ENCODE data around the gene EXOC1L. TPM values are rescaled to one million over a fixed set of nuclear protein-coding genes. Genes with fewer than 3 reads are reported as not detected.

Gene EXOC1L
- total RNA-seq, 1 experiment from 2014 or later: not detected

DNA sequence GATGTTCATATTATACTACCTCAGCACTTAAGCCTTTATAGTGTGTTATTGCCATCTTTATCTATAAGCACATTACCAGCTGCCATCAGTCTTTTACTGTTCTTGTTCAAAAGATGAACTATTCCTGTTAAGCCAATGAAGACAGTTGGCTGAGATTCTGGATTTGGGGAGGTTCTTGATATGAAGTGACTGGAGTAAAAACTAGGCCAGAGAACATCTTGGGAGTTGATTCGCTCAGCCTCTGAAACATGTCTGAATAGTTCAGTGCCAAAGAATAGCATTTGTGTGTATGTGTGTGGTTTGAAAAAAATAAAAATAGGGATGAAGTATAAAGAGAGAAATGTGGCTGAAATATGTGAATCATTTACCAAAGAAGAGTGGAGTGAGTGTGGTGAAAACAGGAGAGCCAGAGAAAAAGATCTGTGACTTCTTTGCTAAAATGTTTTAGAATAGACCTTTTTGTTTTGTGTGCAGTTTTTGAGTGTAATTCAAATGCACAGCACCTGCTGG, 49.0 kb downstream of the EXOC1L start:
- TF ChIP-seq EZH2 (IDR thresholded peaks at IDR 0.05) (no peak), SIN3A (IDR thresholded peaks at IDR 0.05; ENCODE audit: low read depth) (no peak), YY1 (IDR thresholded peaks at IDR 0.05; ENCODE audit: extremely low read depth, insufficient replicate concordance, low read depth, low read length) (no peak), FOSL1 (IDR thresholded peaks at IDR 0.05; ENCODE audit: low read depth) (no peak), CEBPB (IDR thresholded peaks at IDR 0.05; ENCODE audit: low read depth) (no peak), ZFX (IDR thresholded peaks at IDR 0.05) (no peak), POLR2A (IDR thresholded peaks at IDR 0.05; ENCODE audit: borderline replicate concordance, extremely low read depth, insufficient read depth, insufficient read length) (no peak), EGR1 (IDR thresholded peaks at IDR 0.05; ENCODE audit: low read depth) (no peak), TCF7L2 (IDR thresholded peaks at IDR 0.05; ENCODE audit: borderline replicate concordance, extremely low read depth, insufficient read depth, insufficient read length) (no peak), POLR2AphosphoS5 (IDR thresholded peaks at IDR 0.05; ENCODE audit: low read depth, low read length) (no peak), RAD21 (IDR thresholded peaks at IDR 0.05; ENCODE audit: low read depth) (no peak), JUND (IDR thresholded peaks at IDR 0.05) (no peak), SRF (IDR thresholded peaks at IDR 0.05; ENCODE audit: low read depth) (no peak), ELF1 (IDR thresholded peaks at IDR 0.05; ENCODE audit: borderline replicate concordance, low read depth) (no peak)
- TF ChIP-seq, protein P1, sequence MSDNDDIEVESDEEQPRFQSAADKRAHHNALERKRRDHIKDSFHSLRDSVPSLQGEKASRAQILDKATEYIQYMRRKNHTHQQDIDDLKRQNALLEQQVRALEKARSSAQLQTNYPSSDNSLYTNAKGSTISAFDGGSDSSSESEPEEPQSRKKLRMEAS (IDR thresholded peaks at IDR 0.05): no peak
- TF ChIP-seq, protein P2, sequence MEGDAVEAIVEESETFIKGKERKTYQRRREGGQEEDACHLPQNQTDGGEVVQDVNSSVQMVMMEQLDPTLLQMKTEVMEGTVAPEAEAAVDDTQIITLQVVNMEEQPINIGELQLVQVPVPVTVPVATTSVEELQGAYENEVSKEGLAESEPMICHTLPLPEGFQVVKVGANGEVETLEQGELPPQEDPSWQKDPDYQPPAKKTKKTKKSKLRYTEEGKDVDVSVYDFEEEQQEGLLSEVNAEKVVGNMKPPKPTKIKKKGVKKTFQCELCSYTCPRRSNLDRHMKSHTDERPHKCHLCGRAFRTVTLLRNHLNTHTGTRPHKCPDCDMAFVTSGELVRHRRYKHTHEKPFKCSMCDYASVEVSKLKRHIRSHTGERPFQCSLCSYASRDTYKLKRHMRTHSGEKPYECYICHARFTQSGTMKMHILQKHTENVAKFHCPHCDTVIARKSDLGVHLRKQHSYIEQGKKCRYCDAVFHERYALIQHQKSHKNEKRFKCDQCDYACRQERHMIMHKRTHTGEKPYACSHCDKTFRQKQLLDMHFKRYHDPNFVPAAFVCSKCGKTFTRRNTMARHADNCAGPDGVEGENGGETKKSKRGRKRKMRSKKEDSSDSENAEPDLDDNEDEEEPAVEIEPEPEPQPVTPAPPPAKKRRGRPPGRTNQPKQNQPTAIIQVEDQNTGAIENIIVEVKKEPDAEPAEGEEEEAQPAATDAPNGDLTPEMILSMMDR (IDR thresholded peaks at IDR 0.05 in 2 of 3, conservative IDR thresholded peaks at IDR 0.05 in 1 of 3; ENCODE audit: borderline replicate concordance in 1 of 3, insufficient read depth in 1 of 3, low read depth in 2 of 3, low read length in 2 of 3): no peak
- TF ChIP-seq, protein P3, sequence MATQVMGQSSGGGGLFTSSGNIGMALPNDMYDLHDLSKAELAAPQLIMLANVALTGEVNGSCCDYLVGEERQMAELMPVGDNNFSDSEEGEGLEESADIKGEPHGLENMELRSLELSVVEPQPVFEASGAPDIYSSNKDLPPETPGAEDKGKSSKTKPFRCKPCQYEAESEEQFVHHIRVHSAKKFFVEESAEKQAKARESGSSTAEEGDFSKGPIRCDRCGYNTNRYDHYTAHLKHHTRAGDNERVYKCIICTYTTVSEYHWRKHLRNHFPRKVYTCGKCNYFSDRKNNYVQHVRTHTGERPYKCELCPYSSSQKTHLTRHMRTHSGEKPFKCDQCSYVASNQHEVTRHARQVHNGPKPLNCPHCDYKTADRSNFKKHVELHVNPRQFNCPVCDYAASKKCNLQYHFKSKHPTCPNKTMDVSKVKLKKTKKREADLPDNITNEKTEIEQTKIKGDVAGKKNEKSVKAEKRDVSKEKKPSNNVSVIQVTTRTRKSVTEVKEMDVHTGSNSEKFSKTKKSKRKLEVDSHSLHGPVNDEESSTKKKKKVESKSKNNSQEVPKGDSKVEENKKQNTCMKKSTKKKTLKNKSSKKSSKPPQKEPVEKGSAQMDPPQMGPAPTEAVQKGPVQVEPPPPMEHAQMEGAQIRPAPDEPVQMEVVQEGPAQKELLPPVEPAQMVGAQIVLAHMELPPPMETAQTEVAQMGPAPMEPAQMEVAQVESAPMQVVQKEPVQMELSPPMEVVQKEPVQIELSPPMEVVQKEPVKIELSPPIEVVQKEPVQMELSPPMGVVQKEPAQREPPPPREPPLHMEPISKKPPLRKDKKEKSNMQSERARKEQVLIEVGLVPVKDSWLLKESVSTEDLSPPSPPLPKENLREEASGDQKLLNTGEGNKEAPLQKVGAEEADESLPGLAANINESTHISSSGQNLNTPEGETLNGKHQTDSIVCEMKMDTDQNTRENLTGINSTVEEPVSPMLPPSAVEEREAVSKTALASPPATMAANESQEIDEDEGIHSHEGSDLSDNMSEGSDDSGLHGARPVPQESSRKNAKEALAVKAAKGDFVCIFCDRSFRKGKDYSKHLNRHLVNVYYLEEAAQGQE (IDR thresholded peaks at IDR 0.05; ENCODE audit: low read depth): no peak
- Histone ChIP-seq H2AFZ (ENCODE audit: low read depth, low read length, poor library complexity, severe bottlenecking) (no peak overlapping the region), H3K9me3 (ENCODE audit: control insufficient read depth in 1 of 2, insufficient read depth in 1 of 2, low read depth in 1 of 2, low read length in 2 of 2) (no peaks in the 10 kb centered on the region), H3K79me2 (ENCODE audit: insufficient read depth, low read length) (no peaks in the 10 kb centered on the region), H3K4me3 (replicated peaks in 1 of 2; ENCODE audit: low read depth in 1 of 2, low read length in 2 of 2) (no peak overlapping the region), H3K27me3 (ENCODE audit: insufficient read depth, low read length) (no peaks in the 10 kb centered on the region), H3K27ac (ENCODE audit: low read depth, low read length) (no peak overlapping the region), H3K9ac (ENCODE audit: low read length) (no peak overlapping the region), H3K4me1 (ENCODE audit: control insufficient read depth in 1 of 2, insufficient read depth in 2 of 2, low read length in 2 of 2) (peaks cover 12 to 26% of the 10 kb centered on the region in 2 experiments), H4K20me1 (ENCODE audit: insufficient read depth) (no peaks in the 10 kb centered on the region), H3K36me3 (ENCODE audit: control insufficient read depth in 1 of 2, insufficient read depth in 2 of 2, low read length in 2 of 2) (peaks cover 5 to 15% of the 10 kb centered on the region in 2 experiments; a peak in 3 of 4 replicates), H3K9me2 (ENCODE audit: insufficient read depth) (no peaks in the 10 kb centered on the region), H3K4me2 (ENCODE audit: low read length) (no peak overlapping the region)
- DNase-seq (ENCODE audit: low read depth, low spot score) (no peak), ATAC-seq (no peak)
- BruUV-seq (replicated peaks): no TSS peak
- ChIA-PET CTCF (no interaction called here), POLR2A (no interaction called here), RAD21 (ENCODE audit: low non-redundant PET in 1 of 2, low total read pairs in 2 of 2, uncharacterized antibody in 2 of 2, unreplicated experiment in 2 of 2) (no interaction called here)
- intact Hi-C loops (cut with micrococcal nuclease): loop anchor here (10.0 kb wide), 2 partner anchors 424 to 524 kb away; partner anchors contain the start of gene SRD5A3

All from HCT116 (cell line).